CD4-positive, alpha-beta T cell (primary cell): ENCODE results near the gene CRELD1. TPM values are rescaled to one million over a fixed set of nuclear protein-coding genes. Genes with fewer than 3 reads are reported as not detected.

Experiments used
- ATAC-seq: fragments of 200-7000 bp; cut with Tn5 transposase; one replicate; pipeline ENCODE4 v1.10.0; 2022; ENCODE audit warnings: mild to moderate bottlenecking; ENCODE audit not compliant: poor library complexity
- CTCF ChIA-PET: fragments of 350-600 bp; sonication (Branson Sonifier 250); formaldehyde crosslinking; loops from one replicate; lab custom pipeline; 2021; ENCODE audit warnings: antibody characterized with exemption, inconsistent platforms; lab: Charles Lee
- POLR2A ChIA-PET: fragments of 350-600 bp; sonication (Branson Sonifier 250); formaldehyde crosslinking; loops from one replicate; lab custom pipeline; 2021; ENCODE audit warnings: antibody characterized with exemption, inconsistent platforms; lab: Charles Lee
- DNase-seq, 14 experiments: peaks; one replicate each; pipeline ENCODE4 v3.0.0-alpha.2; 2013 to 2020; ENCODE audit warnings: mixed read lengths in 2 of 14
- H3K27ac ChIP-seq, 2 donors: one replicate each; pipeline versions ENCODE4 v1.5.1 to v1.7.0; 2013; ENCODE audit warnings: low read length in 2 of 2, low read depth in 1 of 2, mild to moderate bottlenecking in 1 of 2
- H3K27me3 ChIP-seq, 2 experiments: 1 replicate in 1 of 2; 2 replicates in 1 of 2; pipeline versions ENCODE4 v1.6.1 to v1.7.0; 2013; ENCODE audit warnings: low read length in 2 of 2, control low read depth in 1 of 2, mild to moderate bottlenecking in 1 of 2, moderate library complexity in 1 of 2; ENCODE audit not compliant: insufficient read depth in 2 of 2, control insufficient read depth in 1 of 2
- H3K36me3 ChIP-seq: one replicate; pipeline ENCODE4 v1.6.1; 2013; ENCODE audit warnings: low read length, control low read depth; ENCODE audit not compliant: insufficient read depth
- H3K4me1 ChIP-seq: one replicate; pipeline ENCODE4 v1.6.1; 2013; ENCODE audit warnings: low read length, control low read depth; ENCODE audit not compliant: insufficient read depth
- H3K4me3 ChIP-seq: one replicate; pipeline ENCODE4 v1.5.1; 2013; ENCODE audit warnings: mild to moderate bottlenecking, low read length, moderate library complexity
- H3K9me3 ChIP-seq, 2 experiments: 1 replicate in 1 of 2; 2 replicates in 1 of 2; pipeline versions ENCODE4 v1.6.1 to v1.7.0; 2013; ENCODE audit warnings: low read length in 2 of 2, mild to moderate bottlenecking in 2 of 2, control low read depth in 1 of 2, moderate library complexity in 1 of 2; ENCODE audit not compliant: control insufficient read depth in 1 of 2, insufficient read depth in 1 of 2
- H3K27ac Mint-ChIP-seq: one replicate; pipeline ENCODE4 v1.8.0; 2020; ENCODE audit warnings: mixed read lengths
- H3K27me3 Mint-ChIP-seq: one replicate; pipeline ENCODE4 v1.8.0; 2021; ENCODE audit warnings: mixed read lengths
- H3K36me3 Mint-ChIP-seq: one replicate; pipeline ENCODE4 v1.8.0; 2021; ENCODE audit warnings: low read depth, mixed read lengths
- H3K4me1 Mint-ChIP-seq: one replicate; pipeline ENCODE4 v1.8.0; 2021; ENCODE audit warnings: low read depth, mixed read lengths
- H3K4me3 Mint-ChIP-seq: one replicate; pipeline ENCODE4 v1.8.0; 2020; ENCODE audit warnings: mild to moderate bottlenecking, mixed read lengths
- H3K9me3 Mint-ChIP-seq: one replicate; pipeline ENCODE4 v1.8.0; 2020; ENCODE audit warnings: mixed read lengths
- intact Hi-C, 2 experiments: fragments of 100-400 bp; cut with DNase I in 1 of 2; cut with micrococcal nuclease in 1 of 2; formaldehyde crosslinking; loops; one replicate each; pipeline versions ENCODE4 v1.15.1 to v1.9.0; 2023 to 2025; cut with DNase I, micrococcal nuclease
- total RNA-seq, 174 experiments: library from RNA in 2 of 174; stranded (reverse) in 2 of 174; gene quantifications; one replicate each; pipeline ENCODE4 v1.2.3 and lab custom pipeline; 2021 to 2026
- TF ChIP-seq, protein P1 (sequence below): fragments of 200-600 bp; IDR thresholded peaks from one replicate; pipeline ENCODE4 v1.8.0; 2022; ENCODE audit warnings: antibody characterized with exemption, mild to moderate bottlenecking

Gene CRELD1
- total RNA-seq, 2 experiments from 2014 or later = 10.7 to 12.4 TPM

DNA sequence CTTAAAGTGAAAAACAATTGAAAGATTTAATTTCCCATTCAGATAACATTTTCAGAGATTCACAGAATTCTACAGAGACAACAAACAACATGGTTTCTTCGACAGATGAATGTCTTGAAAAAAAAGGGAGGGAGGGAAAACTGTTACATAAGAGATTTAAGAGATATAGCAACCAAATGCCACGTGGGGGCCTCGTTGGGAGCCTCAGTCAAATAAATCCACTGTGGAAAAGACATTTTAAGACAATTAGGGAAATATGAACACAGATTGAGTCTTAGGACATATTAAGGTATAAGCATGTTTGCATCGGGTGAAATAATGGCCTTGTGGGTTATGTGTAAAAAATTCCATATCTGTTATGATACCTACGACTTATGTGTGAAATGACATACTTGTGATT, 23.6 kb downstream of the CRELD1 start:
- H3K27me3 ChIP-seq = no peaks in the 10 kb centered on the region

DNA sequence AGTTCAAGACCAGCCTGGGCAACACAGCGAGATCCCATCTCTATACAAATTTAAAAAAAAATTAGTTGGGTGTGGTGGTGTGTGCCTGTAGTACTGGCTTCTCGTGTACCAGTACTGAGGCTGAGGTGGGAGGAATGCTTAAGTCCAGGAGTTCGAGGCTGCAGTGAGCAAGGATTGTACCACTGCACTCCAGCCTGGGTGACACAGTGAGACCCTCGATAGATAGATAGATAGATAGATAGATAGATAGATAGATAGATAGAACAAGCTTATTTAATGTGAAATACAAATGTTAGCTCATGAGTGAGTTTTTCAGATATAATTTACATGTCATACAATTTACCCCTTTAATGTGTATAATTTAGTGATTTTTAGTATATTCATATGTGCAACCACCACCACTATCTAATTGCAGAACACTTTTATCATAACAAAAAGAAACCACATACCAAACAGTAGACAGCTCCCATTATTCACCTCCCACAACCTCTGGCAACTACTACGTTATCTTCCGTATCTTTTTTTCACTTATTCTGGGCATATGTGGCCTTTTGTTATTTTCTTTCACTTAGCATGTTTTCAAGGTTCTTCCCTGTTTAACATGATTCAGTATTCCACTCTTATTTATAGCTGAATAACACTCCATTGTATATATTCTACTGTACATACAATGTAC, 31.7 kb downstream of the CRELD1 start:
- Histone ChIP-seq H3K27me3 (no peaks in the 10 kb centered on the region), H3K4me1 (no peaks in the 10 kb centered on the region), H3K9me3 (no peaks in the 10 kb centered on the region), H3K36me3 (peaks cover 37% of the 10 kb centered on the region), H3K27ac (no peak overlapping the region), H3K4me3 (no peak overlapping the region)
- ATAC-seq = no peak
- Mint-ChIP-seq H3K4me1 (no peaks in the 10 kb centered on the region), H3K4me3 (no peak overlapping the region), H3K9me3 (no peaks in the 10 kb centered on the region), H3K27me3 (no peaks in the 10 kb centered on the region), H3K36me3 (peaks cover 71% of the 10 kb centered on the region), H3K27ac (no peak overlapping the region)
- no peak for DNase-seq
- ChIA-PET CTCF (no interaction called here), POLR2A (no interaction called here)
- TF ChIP-seq, protein P1, sequence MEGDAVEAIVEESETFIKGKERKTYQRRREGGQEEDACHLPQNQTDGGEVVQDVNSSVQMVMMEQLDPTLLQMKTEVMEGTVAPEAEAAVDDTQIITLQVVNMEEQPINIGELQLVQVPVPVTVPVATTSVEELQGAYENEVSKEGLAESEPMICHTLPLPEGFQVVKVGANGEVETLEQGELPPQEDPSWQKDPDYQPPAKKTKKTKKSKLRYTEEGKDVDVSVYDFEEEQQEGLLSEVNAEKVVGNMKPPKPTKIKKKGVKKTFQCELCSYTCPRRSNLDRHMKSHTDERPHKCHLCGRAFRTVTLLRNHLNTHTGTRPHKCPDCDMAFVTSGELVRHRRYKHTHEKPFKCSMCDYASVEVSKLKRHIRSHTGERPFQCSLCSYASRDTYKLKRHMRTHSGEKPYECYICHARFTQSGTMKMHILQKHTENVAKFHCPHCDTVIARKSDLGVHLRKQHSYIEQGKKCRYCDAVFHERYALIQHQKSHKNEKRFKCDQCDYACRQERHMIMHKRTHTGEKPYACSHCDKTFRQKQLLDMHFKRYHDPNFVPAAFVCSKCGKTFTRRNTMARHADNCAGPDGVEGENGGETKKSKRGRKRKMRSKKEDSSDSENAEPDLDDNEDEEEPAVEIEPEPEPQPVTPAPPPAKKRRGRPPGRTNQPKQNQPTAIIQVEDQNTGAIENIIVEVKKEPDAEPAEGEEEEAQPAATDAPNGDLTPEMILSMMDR = no peak
- intact Hi-C loops = no loop called here

More for the DNA sequence above, 23.6 kb downstream of the CRELD1 start:
- peak overlapping the region; percentile 39 for H3K27ac Mint-ChIP-seq
- H3K9me3 Mint-ChIP-seq = no peaks in the 10 kb centered on the region
- peaks cover 10% of the 10 kb centered on the region for H3K36me3 Mint-ChIP-seq
- DNase-seq = no peak
- H3K4me3 Mint-ChIP-seq = no peak overlapping the region
- no peaks in the 10 kb centered on the region for H3K27me3 Mint-ChIP-seq
- H3K4me1 Mint-ChIP-seq = peaks cover 9% of the 10 kb centered on the region
- no peak overlapping the region for H3K4me3 ChIP-seq
- intact Hi-C loops = no loop called here
- ChIA-PET POLR2A (no interaction called here), CTCF (no interaction called here)
- no peak for ATAC-seq
- TF ChIP-seq, protein P1 = no peak
- peaks cover 5% of the 10 kb centered on the region for H3K4me1 ChIP-seq
- H3K36me3 ChIP-seq = no peaks in the 10 kb centered on the region
- no peak overlapping the region for H3K27ac ChIP-seq
- H3K9me3 ChIP-seq = no peaks in the 10 kb centered on the region

DNA sequence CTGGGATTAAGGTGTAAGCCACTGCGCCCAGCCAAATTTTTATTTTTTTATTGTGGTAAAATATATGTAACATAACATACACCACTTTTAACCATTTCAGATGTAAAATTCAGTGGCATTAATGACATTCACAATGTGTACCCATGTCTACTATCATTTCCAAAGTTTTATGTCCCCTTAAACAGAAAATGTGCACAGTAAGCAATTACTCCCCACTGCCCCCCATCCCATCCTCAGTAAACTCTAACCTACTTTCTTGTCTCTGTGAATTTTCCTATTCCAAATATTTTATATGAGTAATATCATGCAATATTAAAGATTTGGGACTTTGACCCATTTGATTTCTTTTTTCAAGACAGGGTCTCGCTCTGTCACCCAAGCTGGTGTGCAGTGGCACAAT, 33.2 kb downstream of the CRELD1 start:
- Mint-ChIP-seq H3K4me3 (no peak overlapping the region), H3K36me3 (peaks cover 78% of the 10 kb centered on the region), H3K9me3 (no peaks in the 10 kb centered on the region), H3K27ac (no peak overlapping the region), H3K27me3 (no peaks in the 10 kb centered on the region), H3K4me1 (no peaks in the 10 kb centered on the region)
- Histone ChIP-seq H3K4me3 (no peak overlapping the region), H3K27me3 (no peaks in the 10 kb centered on the region), H3K27ac (no peak overlapping the region), H3K36me3 (peaks cover 51% of the 10 kb centered on the region), H3K9me3 (no peaks in the 10 kb centered on the region), H3K4me1 (no peaks in the 10 kb centered on the region)
- intact Hi-C loops = no loop called here
- TF ChIP-seq, protein P1 = no peak
- ChIA-PET CTCF (no interaction called here), POLR2A (no interaction called here)
- DNase-seq (no peak), ATAC-seq (no peak)
